ENCODE data around the gene GPATCH8.

The GPATCH8 gene

GRCh38 chr17:44448412-44448811 is 54.8 kb downstream of the GPATCH8 start:
- no peak for DNase-seq

- no peak for DNase-seq
These were observed 58.5 kb downstream of the GPATCH8 start for GRCh38 chr17:44444735-44445105.

GRCh38 chr17:44442806-44443205 is 60.4 kb downstream of the GPATCH8 start:
- DNase-seq = no peak

- DNase-seq = no peak
These were observed 64.0 kb downstream of the GPATCH8 start for GRCh38 chr17:44439168-44439567.

GRCh38 chr17:44438636-44439035 is 64.6 kb downstream of the GPATCH8 start:
- no peak for DNase-seq

- DNase-seq = no peak
These were observed 66.9 kb downstream of the GPATCH8 start for GRCh38 chr17:44436336-44436735.

GRCh38 chr17:44432254-44433157 is 70.7 kb downstream of the GPATCH8 start:
- no peak for DNase-seq

- DNase-seq = no peak
These were observed 78.3 kb downstream of the GPATCH8 start for GRCh38 chr17:44424828-44425461.

- no peak for DNase-seq
These were observed 85.7 kb downstream of the GPATCH8 start for GRCh38 chr17:44417553-44417952.

- no peak for DNase-seq
These were observed 86.5 kb downstream of the GPATCH8 start for GRCh38 chr17:44416558-44417289.

- DNase-seq = no peak
These were observed 88.6 kb downstream of the GPATCH8 start for GRCh38 chr17:44414394-44415155.

- DNase-seq = no peak
These were observed 93.7 kb downstream of the GPATCH8 start for GRCh38 chr17:44409309-44410028.

GRCh38 chr17:44408786-44409185 is 94.4 kb downstream of the GPATCH8 start:
- no peak for DNase-seq

- no peak for DNase-seq
These were observed 100.5 kb downstream of the GPATCH8 start for GRCh38 chr17:44402564-44403172.

GRCh38 chr17:44400226-44400847 is 102.9 kb downstream of the GPATCH8 start:
- no peak for DNase-seq

- no peak for DNase-seq
These were observed 104.2 kb downstream of the GPATCH8 start for GRCh38 chr17:44398692-44399691.

GRCh38 chr17:44397479-44398440 is 105.4 kb downstream of the GPATCH8 start:
- DNase-seq = no peak

GRCh38 chr17:44396946-44397345 is 106.3 kb downstream of the GPATCH8 start:
- DNase-seq = no peak

GRCh38 chr17:44394833-44395232 is 108.4 kb downstream of the GPATCH8 start:
- no peak for DNase-seq
